Calu3 (cell line): ENCODE measurements around the gene CMIP. TPM values are rescaled to one million over a fixed set of nuclear protein-coding genes. Genes with fewer than 3 reads are reported as not detected.

ENCODE experiments used
- BruUV-seq: library from RNA; stranded (reverse); fragments of 400-500 nt; replicated peaks from 2 replicates; lab custom pipeline; 2021; lab: Mats Ljungman, UMichigan
- CTCF ChIA-PET: fragments of 300-600 bp; sonication (Branson Sonifier 250); formaldehyde crosslinking; loops from one replicate; lab custom pipeline; 2022; ENCODE audit warnings: antibody characterized with exemption; lab: Charles Lee
- DNase-seq: peaks from one replicate; pipeline ENCODE4 v3.0.0; 2022
- H3K27ac Mint-ChIP-seq: one replicate; pipeline ENCODE4 v1.8.0; 2022; ENCODE audit warnings: mixed read lengths; ENCODE audit not compliant: unreplicated experiment
- H3K27me3 Mint-ChIP-seq: one replicate; pipeline ENCODE4 v1.8.0; 2022; ENCODE audit warnings: mixed read lengths; ENCODE audit not compliant: unreplicated experiment
- H3K36me3 Mint-ChIP-seq: one replicate; pipeline ENCODE4 v1.8.0; 2022; ENCODE audit warnings: mild to moderate bottlenecking, moderate library complexity, mixed read lengths; ENCODE audit not compliant: insufficient read depth, unreplicated experiment
- H3K4me1 Mint-ChIP-seq: one replicate; pipeline ENCODE4 v1.8.0; 2022; ENCODE audit warnings: mild to moderate bottlenecking, low read depth, mixed read lengths; ENCODE audit not compliant: unreplicated experiment
- H3K4me3 Mint-ChIP-seq: one replicate; pipeline ENCODE4 v1.8.0; 2022; ENCODE audit warnings: mild to moderate bottlenecking, low read depth, moderate library complexity, mixed read lengths; ENCODE audit not compliant: unreplicated experiment
- H3K9me3 Mint-ChIP-seq: one replicate; pipeline ENCODE4 v1.8.0; 2022; ENCODE audit warnings: low read depth, mixed read lengths; ENCODE audit not compliant: unreplicated experiment
- intact Hi-C: fragments of 100-400 bp; cut with micrococcal nuclease; formaldehyde crosslinking; loops from one replicate; pipeline ENCODE4 v1.10.0; 2022; ENCODE audit not compliant: unreplicated experiment
- total RNA-seq: library from RNA; stranded (reverse); gene quantifications from 2 replicates; pipeline ENCODE4 v1.2.3, GENCODE V29; 2022
- TF ChIP-seq, protein P1 (sequence below): fragments of 200-600 bp; IDR thresholded peaks from one replicate; pipeline ENCODE4 v1.8.0; 2022; ENCODE audit warnings: antibody characterized with exemption; ENCODE audit not compliant: unreplicated experiment

Gene CMIP
- total RNA-seq, 1 experiment from 2014 or later = 82.7 TPM

DNA sequence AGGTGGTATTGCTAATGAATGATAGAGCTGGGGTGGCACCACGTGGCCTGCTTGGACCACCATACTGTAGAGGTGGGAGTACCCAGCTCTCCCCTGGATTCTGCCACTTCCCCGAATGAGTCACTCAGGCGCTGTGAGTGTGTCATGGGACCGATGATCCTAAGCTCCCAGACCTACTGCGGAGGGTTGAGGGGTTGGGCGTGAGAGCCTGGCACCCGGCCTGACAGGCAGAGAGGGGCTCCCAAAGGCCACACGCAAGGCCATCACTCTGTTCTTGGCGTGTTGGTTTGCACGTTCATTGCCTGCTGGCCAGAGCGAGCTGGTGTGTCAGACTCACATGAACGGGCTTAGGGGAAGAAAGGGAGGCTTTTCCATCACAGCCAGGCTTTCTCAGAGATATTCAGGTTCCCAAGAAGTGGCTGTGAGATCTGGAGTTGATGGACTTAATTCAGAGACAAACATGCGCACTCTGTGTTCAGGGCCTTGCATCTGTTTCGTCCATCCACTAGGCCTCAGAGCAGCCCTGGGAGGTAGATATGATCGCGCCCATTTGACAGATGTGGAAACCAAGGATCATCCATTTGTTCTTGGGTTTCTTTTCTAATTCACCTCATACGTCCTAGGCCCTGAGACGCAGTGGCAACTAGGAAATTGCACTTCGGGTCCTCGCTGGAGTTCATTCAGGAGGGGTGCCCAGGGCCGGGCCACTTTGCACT is 41.4 kb downstream of the CMIP start:
- Mint-ChIP-seq H3K4me3 (no peak overlapping the region), H3K27me3 (no peaks in the 10 kb centered on the region), H3K27ac (peak overlapping the region; percentile 53), H3K36me3 (peaks cover 5% of the 10 kb centered on the region), H3K4me1 (peaks cover 55% of the 10 kb centered on the region), H3K9me3 (peaks cover 3% of the 10 kb centered on the region)
- BruUV-seq = no TSS peak
- CTCF ChIA-PET = no interaction called here
- TF ChIP-seq, protein P1, sequence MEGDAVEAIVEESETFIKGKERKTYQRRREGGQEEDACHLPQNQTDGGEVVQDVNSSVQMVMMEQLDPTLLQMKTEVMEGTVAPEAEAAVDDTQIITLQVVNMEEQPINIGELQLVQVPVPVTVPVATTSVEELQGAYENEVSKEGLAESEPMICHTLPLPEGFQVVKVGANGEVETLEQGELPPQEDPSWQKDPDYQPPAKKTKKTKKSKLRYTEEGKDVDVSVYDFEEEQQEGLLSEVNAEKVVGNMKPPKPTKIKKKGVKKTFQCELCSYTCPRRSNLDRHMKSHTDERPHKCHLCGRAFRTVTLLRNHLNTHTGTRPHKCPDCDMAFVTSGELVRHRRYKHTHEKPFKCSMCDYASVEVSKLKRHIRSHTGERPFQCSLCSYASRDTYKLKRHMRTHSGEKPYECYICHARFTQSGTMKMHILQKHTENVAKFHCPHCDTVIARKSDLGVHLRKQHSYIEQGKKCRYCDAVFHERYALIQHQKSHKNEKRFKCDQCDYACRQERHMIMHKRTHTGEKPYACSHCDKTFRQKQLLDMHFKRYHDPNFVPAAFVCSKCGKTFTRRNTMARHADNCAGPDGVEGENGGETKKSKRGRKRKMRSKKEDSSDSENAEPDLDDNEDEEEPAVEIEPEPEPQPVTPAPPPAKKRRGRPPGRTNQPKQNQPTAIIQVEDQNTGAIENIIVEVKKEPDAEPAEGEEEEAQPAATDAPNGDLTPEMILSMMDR = no peak
- intact Hi-C loops = no loop called here
- DNase-seq = peak; percentile 47

DNA sequence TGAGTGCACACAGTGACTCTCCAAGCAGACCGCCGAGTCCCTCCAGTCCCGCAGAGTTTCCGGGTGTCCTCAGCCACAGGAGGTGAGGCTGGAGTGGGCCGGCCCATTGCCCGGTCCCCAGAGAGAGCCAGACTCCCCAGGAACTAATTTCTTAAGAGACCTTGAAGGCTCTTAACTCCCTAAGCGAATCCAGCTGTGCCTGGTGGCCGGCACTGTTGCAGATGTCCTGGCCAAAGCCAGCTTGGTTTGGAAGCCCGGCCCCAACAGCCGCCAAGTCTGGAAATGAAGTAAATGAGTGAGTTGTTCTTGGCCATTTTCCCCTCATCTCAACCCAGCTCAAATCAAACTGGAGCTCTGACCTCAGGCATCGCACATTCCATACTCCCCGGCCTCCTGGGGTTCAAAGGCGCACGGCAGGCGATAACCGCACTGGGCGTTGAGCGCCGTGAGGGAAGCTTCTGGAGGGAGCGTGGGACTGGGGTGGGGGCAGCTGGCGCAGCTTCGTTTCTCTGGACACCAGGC is 42.0 kb downstream of the CMIP start:
- no peak overlapping the region for H3K4me3 Mint-ChIP-seq
- BruUV-seq = no TSS peak
- no peaks in the 10 kb centered on the region for H3K27me3 Mint-ChIP-seq
- no peak overlapping the region for H3K27ac Mint-ChIP-seq
- peaks cover 49% of the 10 kb centered on the region for H3K4me1 Mint-ChIP-seq
- peaks cover 5% of the 10 kb centered on the region for H3K36me3 Mint-ChIP-seq
- no peak for DNase-seq
- TF ChIP-seq, protein P1 = no peak
- CTCF ChIA-PET = interaction anchor here (0.7 kb wide), 1 partner anchor 851 kb away, joined by 3 read pairs; no protein-coding TSS in a partner anchor
- intact Hi-C loops = no loop called here
- H3K9me3 Mint-ChIP-seq = peaks cover 3% of the 10 kb centered on the region

DNA sequence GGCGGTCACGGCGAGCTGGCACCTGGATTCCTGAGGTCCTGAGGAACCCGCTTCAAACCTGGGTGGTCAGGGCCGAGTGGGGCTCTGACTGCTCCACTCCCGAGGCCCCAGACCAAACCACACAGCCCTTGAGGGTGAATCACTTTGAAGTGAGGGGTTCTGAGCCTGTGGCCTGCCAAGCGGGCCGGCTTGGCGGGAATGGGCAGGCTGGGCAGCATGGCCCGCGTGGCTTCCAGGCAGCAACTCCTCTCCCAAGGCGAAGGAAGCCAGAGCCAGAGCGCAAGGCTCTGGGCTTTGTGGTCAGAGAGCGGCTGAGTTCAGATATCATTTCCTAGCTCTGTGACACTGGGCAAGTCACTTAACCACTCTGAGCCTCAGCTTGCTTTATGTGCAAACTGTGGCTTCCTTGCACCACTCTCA is 42.7 kb downstream of the CMIP start:
- Mint-ChIP-seq H3K4me1 (peaks cover 48% of the 10 kb centered on the region), H3K27me3 (no peaks in the 10 kb centered on the region), H3K36me3 (peaks cover 9% of the 10 kb centered on the region), H3K27ac (no peak overlapping the region), H3K4me3 (no peak overlapping the region), H3K9me3 (peaks cover 3% of the 10 kb centered on the region)
- no peak for DNase-seq
- no TSS peak for BruUV-seq
- intact Hi-C loops = no loop called here
- TF ChIP-seq, protein P1 = no peak
- CTCF ChIA-PET = interaction anchor here (0.6 kb wide), 1 partner anchor 60 kb away, joined by 4 read pairs; no protein-coding TSS in a partner anchor

DNA sequence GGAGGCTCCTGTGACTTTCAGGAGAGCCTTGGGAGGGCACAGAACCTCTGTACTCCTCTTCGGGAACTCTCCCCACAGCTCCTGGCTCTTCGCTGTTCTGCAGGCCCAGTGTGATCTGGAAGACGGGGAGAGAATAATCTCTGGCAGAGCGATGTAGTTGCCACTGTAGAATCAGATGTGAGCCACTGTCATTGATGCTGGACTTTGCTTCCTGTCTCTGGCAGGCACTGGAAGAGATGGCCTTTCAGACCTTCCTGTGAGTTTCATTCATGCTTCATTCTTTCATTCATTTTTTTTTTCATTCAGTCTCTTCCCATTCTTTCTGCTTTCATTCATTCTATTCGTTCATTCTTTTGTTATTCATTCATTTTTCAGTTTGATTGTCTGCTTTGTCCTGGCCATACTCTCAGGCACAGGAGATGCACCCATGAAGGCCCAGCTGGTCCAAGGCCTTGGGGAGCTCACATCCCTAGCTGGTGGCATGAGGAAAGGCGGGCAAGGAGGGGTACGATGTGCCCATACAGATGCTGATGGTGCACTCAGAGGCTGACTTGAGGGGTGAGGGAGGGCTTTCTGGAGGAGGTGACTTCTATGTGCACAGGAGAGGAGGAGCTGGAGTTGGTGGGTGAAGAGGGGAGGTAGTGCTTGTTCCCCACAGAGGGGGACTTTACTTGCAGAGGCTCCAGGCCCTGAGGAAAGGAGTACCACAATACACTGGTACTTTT is 44.2 kb downstream of the CMIP start:
- TF ChIP-seq, protein P1 = no peak
- no TSS peak for BruUV-seq
- no peaks in the 10 kb centered on the region for H3K9me3 Mint-ChIP-seq
- no peak overlapping the region for H3K4me3 Mint-ChIP-seq
- DNase-seq = no peak
- peaks cover 51% of the 10 kb centered on the region for H3K4me1 Mint-ChIP-seq
- H3K36me3 Mint-ChIP-seq = peaks cover 19% of the 10 kb centered on the region
- CTCF ChIA-PET = no interaction called here
- H3K27ac Mint-ChIP-seq = no peak overlapping the region
- intact Hi-C loops = no loop called here
- no peaks in the 10 kb centered on the region for H3K27me3 Mint-ChIP-seq
